ENCODE results near the gene AQP2. TPM values are rescaled to one million over a fixed set of nuclear protein-coding genes. Genes with fewer than 3 reads are reported as not detected.

The AQP2 gene
- total RNA-seq, 1 experiment from 2014 or later, result 0.36 TPM

DNA sequence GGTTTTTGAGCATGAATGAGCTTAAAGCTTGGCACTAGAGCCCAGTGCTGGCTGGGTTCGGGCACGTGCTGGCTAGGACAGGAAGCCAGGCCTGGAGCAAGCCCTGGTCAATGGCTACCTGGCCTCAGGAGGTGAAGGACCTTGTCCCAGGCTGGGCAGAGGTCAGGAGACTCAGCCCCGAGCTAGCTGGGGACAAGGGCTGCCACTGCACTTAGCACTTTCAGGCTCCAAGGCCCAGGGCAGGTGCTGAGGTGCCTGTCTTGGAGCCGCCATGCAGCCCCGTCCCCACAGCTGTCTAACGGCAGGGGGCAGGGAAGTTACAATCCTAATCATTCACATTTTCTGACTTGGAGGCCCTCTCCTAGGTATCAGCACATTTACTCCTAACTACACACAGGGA is 17.9 kb downstream of the AQP2 start:
- no peak for DNase-seq (ENCODE audit: low read depth, low spot score)
- Histone ChIP-seq H3K27ac (ENCODE audit: low read length) (no peak overlapping the region), H3K4me1 (ENCODE audit: control insufficient read depth, insufficient read depth, low read length) (peaks cover 17% of the 10 kb centered on the region; the same call in 1 of the 2 replicates), H3K27me3 (ENCODE audit: control insufficient read depth, insufficient read depth, low read length) (no peaks in the 10 kb centered on the region), H3K36me3 (ENCODE audit: control insufficient read depth, insufficient read depth, low read length) (no peaks in the 10 kb centered on the region), H3K9me3 (ENCODE audit: control insufficient read depth, insufficient read depth, low read depth, low read length) (no peaks in the 10 kb centered on the region), H3K4me3 (ENCODE audit: low read depth in 2 of 2, low read length in 2 of 2) (no peak overlapping the region)
- BruUV-seq (replicated peaks), result no TSS peak
- in situ Hi-C loops (cut with HindIII; ENCODE audit: low pct_unique_long_range_greater_than_20kb, low sequenced_read_pairs), result no loop called here
- ChIA-PET POLR2A (interaction anchor here (0.7 kb wide), 2 partner anchors 9 to 97 kb away, joined by 3 read pairs; no protein-coding TSS in a partner anchor), CTCF (interaction anchor here (0.6 to 2.8 kb wide), 8 partner anchors 8 to 140 kb away, joined by 3 to 30 read pairs (median 8); partner anchors contain the start of gene NCKAP5L)
- TF ChIP-seq, protein P1, sequence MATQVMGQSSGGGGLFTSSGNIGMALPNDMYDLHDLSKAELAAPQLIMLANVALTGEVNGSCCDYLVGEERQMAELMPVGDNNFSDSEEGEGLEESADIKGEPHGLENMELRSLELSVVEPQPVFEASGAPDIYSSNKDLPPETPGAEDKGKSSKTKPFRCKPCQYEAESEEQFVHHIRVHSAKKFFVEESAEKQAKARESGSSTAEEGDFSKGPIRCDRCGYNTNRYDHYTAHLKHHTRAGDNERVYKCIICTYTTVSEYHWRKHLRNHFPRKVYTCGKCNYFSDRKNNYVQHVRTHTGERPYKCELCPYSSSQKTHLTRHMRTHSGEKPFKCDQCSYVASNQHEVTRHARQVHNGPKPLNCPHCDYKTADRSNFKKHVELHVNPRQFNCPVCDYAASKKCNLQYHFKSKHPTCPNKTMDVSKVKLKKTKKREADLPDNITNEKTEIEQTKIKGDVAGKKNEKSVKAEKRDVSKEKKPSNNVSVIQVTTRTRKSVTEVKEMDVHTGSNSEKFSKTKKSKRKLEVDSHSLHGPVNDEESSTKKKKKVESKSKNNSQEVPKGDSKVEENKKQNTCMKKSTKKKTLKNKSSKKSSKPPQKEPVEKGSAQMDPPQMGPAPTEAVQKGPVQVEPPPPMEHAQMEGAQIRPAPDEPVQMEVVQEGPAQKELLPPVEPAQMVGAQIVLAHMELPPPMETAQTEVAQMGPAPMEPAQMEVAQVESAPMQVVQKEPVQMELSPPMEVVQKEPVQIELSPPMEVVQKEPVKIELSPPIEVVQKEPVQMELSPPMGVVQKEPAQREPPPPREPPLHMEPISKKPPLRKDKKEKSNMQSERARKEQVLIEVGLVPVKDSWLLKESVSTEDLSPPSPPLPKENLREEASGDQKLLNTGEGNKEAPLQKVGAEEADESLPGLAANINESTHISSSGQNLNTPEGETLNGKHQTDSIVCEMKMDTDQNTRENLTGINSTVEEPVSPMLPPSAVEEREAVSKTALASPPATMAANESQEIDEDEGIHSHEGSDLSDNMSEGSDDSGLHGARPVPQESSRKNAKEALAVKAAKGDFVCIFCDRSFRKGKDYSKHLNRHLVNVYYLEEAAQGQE (IDR thresholded peaks at IDR 0.05; ENCODE audit: insufficient read depth in 1 of 2, low read depth in 2 of 2, low read length in 1 of 2), result no peak
- TF ChIP-seq, protein P2, sequence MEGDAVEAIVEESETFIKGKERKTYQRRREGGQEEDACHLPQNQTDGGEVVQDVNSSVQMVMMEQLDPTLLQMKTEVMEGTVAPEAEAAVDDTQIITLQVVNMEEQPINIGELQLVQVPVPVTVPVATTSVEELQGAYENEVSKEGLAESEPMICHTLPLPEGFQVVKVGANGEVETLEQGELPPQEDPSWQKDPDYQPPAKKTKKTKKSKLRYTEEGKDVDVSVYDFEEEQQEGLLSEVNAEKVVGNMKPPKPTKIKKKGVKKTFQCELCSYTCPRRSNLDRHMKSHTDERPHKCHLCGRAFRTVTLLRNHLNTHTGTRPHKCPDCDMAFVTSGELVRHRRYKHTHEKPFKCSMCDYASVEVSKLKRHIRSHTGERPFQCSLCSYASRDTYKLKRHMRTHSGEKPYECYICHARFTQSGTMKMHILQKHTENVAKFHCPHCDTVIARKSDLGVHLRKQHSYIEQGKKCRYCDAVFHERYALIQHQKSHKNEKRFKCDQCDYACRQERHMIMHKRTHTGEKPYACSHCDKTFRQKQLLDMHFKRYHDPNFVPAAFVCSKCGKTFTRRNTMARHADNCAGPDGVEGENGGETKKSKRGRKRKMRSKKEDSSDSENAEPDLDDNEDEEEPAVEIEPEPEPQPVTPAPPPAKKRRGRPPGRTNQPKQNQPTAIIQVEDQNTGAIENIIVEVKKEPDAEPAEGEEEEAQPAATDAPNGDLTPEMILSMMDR (IDR thresholded peaks at IDR 0.05), result no peak
- TF ChIP-seq TCF7L2 (IDR thresholded peaks at IDR 0.05; ENCODE audit: low read depth, low read length) (no peak), POLR2AphosphoS5 (IDR thresholded peaks at IDR 0.05; ENCODE audit: low read depth, low read length) (no peak), SIN3A (IDR thresholded peaks at IDR 0.05; ENCODE audit: borderline replicate concordance, insufficient read depth, low read depth, low read length) (no peak)
- intact Hi-C loops (cut with micrococcal nuclease; ENCODE audit: unreplicated experiment), result loop anchor here (5.0 kb wide), 1 partner anchor 89 kb away; the partner anchor contains the start of gene ASIC1
- no peak for ATAC-seq

DNA sequence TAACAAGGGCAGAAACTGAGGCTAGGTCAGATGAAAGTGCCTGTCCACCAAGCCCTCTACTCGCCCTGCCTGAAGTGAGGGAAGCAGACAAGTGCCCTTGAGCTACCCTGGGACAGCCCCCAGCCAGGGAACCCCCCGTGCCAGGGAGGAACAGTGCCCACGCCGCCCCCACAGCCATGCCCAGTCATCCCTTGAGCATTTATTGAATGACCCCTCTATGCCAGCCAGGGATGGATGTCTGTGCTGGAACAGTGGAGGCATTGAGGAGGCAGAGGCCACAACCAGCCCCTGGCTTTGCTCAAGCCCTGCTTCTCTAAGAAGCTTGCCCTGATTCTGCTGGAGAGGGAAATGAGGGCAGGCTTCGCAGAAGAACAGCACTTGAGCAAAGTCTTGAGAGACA is 18.5 kb downstream of the AQP2 start:
- CTCF ChIA-PET, result interaction anchor here (0.7 kb wide), 2 partner anchors 87 to 178 kb away, joined by 3 read pairs; no protein-coding TSS in a partner anchor
- peaks cover 16% of the 10 kb centered on the region; the same call in 1 of the 2 replicates for H3K4me1 ChIP-seq (ENCODE audit: control insufficient read depth, insufficient read depth, low read length)
- H3K27me3 ChIP-seq (ENCODE audit: control insufficient read depth, insufficient read depth, low read length), result no peaks in the 10 kb centered on the region
- TF ChIP-seq, protein P2 (IDR thresholded peaks at IDR 0.05), result no peak
- TF ChIP-seq POLR2AphosphoS5 (IDR thresholded peaks at IDR 0.05; ENCODE audit: low read depth, low read length), result no peak
- no peak for TF ChIP-seq SIN3A (IDR thresholded peaks at IDR 0.05; ENCODE audit: borderline replicate concordance, insufficient read depth, low read depth, low read length)
- TF ChIP-seq, protein P1 (IDR thresholded peaks at IDR 0.05; ENCODE audit: insufficient read depth in 1 of 2, low read depth in 2 of 2, low read length in 1 of 2), result no peak
- no peak for TF ChIP-seq TCF7L2 (IDR thresholded peaks at IDR 0.05; ENCODE audit: low read depth, low read length)
- no peaks in the 10 kb centered on the region for H3K36me3 ChIP-seq (ENCODE audit: control insufficient read depth, insufficient read depth, low read length)
- POLR2A ChIA-PET, result no interaction called here
- H3K4me3 ChIP-seq (ENCODE audit: low read depth in 2 of 2, low read length in 2 of 2), result no peak overlapping the region
- in situ Hi-C loops (cut with HindIII; ENCODE audit: low pct_unique_long_range_greater_than_20kb, low sequenced_read_pairs) (no loop called here), intact Hi-C loops (cut with micrococcal nuclease; ENCODE audit: unreplicated experiment) (loop anchor here (5.0 kb wide), 1 partner anchor 88 kb away; the partner anchor contains the start of gene ASIC1)
- H3K27ac ChIP-seq (ENCODE audit: low read length), result no peak overlapping the region
- no peak for DNase-seq (ENCODE audit: low read depth, low spot score)
- no peak for ATAC-seq
- H3K9me3 ChIP-seq (ENCODE audit: control insufficient read depth, insufficient read depth, low read depth, low read length), result no peaks in the 10 kb centered on the region
- BruUV-seq (replicated peaks), result no TSS peak

Data from Panc1 (cell line).